SK-N-SH (cell line): ENCODE data around the gene C2CD4C. TPM values are rescaled to one million over a fixed set of nuclear protein-coding genes. Genes with fewer than 3 reads are reported as not detected.

Experiments
- CTCF ChIA-PET: fragments of 300-600, 350-600 bp; formaldehyde crosslinking; extraction: SDS; loops from one replicate; lab custom pipeline; 2021; lab: Yijun Ruan, JAX
- POLR2A ChIA-PET: fragments of 350-600 bp; sonication (Branson Sonifier 250); formaldehyde crosslinking; extraction: SDS; loops from one replicate; lab custom pipeline; 2020; ENCODE audit warnings: antibody characterized with exemption, inconsistent platforms; lab: Yijun Ruan, JAX
- DNase-seq: peaks from one replicate; pipeline ENCODE4 v3.0.0; 2012
- H2AFZ ChIP-seq: fragments of 200-600 bp; sonication (generic); 2 replicates; pipeline ENCODE4 v1.8.1; 2016; ENCODE audit warnings: antibody characterized with exemption, mild to moderate bottlenecking, low read depth
- H3F3A ChIP-seq: fragments of 200-600 bp; sonication (generic); replicated peaks from 2 replicates; pipeline ENCODE3; 2016; ENCODE audit warnings: antibody characterized with exemption, mild to moderate bottlenecking; ENCODE audit not compliant: insufficient read depth
- H3K27ac ChIP-seq, 2 experiments: fragments of 200-500 bp in 1 of 2; fragments of 200-600 bp in 1 of 2; sonication (Bioruptor generic) in 1 of 2; sonication (generic), shearing (Covaris generic) in 1 of 2; 2 replicates each; pipeline versions ENCODE4 v1.5.1 to v1.6.1; 2014 to 2016; ENCODE audit warnings: low read depth in 2 of 2, inconsistent platforms in 1 of 2, low read length in 1 of 2, mild to moderate bottlenecking in 1 of 2, mixed read lengths in 1 of 2
- H3K27me3 ChIP-seq: fragments of 200-600 bp; sonication (generic), shearing (Covaris generic); 2 replicates; pipeline ENCODE4 v1.6.1; 2016; ENCODE audit warnings: mixed run types; ENCODE audit not compliant: insufficient read depth
- H3K36me3 ChIP-seq, 2 experiments: fragments of 200-500 bp in 1 of 2; fragments of 200-600 bp in 1 of 2; sonication (Bioruptor generic) in 1 of 2; sonication (generic) in 1 of 2; replicated peaks in 1 of 2; 2 replicates each; pipeline versions ENCODE3 to v1.5.1; 2014 to 2016; ENCODE audit warnings: low read length in 1 of 2, mild to moderate bottlenecking in 1 of 2; ENCODE audit not compliant: insufficient read depth in 2 of 2, control insufficient read depth in 1 of 2
- H3K4me1 ChIP-seq, 2 experiments: fragments of 200-500 bp in 1 of 2; fragments of 200-600 bp in 1 of 2; sonication (Bioruptor generic) in 1 of 2; sonication (generic), shearing (Covaris generic) in 1 of 2; 2 replicates each; pipeline versions ENCODE4 v1.5.1 to v1.6.1; 2014 to 2016; ENCODE audit warnings: low read depth in 1 of 2, low read length in 1 of 2, mixed run types in 1 of 2; ENCODE audit not compliant: insufficient read depth in 2 of 2, control insufficient read depth in 1 of 2
- H3K4me2 ChIP-seq: fragments of 200-600 bp; sonication (generic), shearing (Covaris generic); 2 replicates; pipeline ENCODE4 v1.6.1; 2017; ENCODE audit warnings: mixed run types
- H3K4me3 ChIP-seq, 2 experiments: fragments of 200-500 bp in 1 of 2; fragments of 200-600 bp in 1 of 2; sonication (Bioruptor generic) in 1 of 2; sonication (generic), shearing (Covaris generic) in 1 of 2; 2 replicates each; pipeline versions ENCODE4 v1.5.1 to v1.8.1; 2014 to 2016; ENCODE audit warnings: low read depth in 2 of 2, inconsistent platforms in 1 of 2, low read length in 1 of 2, mild to moderate bottlenecking in 1 of 2, mixed read lengths in 1 of 2, moderate library complexity in 1 of 2
- H3K79me2 ChIP-seq: fragments of 200-600 bp; sonication (generic); 2 replicates; pipeline ENCODE4 v1.8.1; 2017; ENCODE audit warnings: mild to moderate bottlenecking; ENCODE audit not compliant: insufficient read depth
- H3K9ac ChIP-seq: fragments of 200-600 bp; sonication (generic); 2 replicates; pipeline ENCODE4 v1.6.1; 2017; ENCODE audit warnings: mixed run types
- H3K9me2 ChIP-seq: fragments of 200-600 bp; sonication (generic); 2 replicates; pipeline ENCODE4 v1.6.1; 2017; ENCODE audit warnings: mixed run types
- H3K9me3 ChIP-seq: fragments of 200-600 bp; sonication (generic); 2 replicates; pipeline ENCODE4 v1.6.1; 2017; ENCODE audit warnings: mixed run types, mild to moderate bottlenecking, moderate library complexity
- H4K20me1 ChIP-seq: fragments of 200-600 bp; sonication (generic); 2 replicates; pipeline ENCODE4 v1.6.1; 2017; ENCODE audit warnings: mild to moderate bottlenecking, mixed run types; ENCODE audit not compliant: insufficient read depth
- EP300 ChIP-seq, 2 experiments: IDR thresholded peaks; 2 replicates each; pipeline versions ENCODE4 v1.4.0 to v1.6.1; 2012; ENCODE audit warnings: borderline replicate concordance in 1 of 2, low read depth in 1 of 2, low read length in 1 of 2
- FOSL2 ChIP-seq: IDR thresholded peaks from 2 replicates; pipeline ENCODE4 v1.4.0; 2012; ENCODE audit warnings: low read depth, mild to moderate bottlenecking, moderate library complexity, borderline replicate concordance
- FOXJ3 ChIP-seq: sonication (generic); formaldehyde crosslinking; IDR thresholded peaks from 2 replicates; pipeline ENCODE4 v1.5.1; 2020; ENCODE audit warnings: mild to moderate bottlenecking, missing genetic modification reagents
- MAX ChIP-seq: IDR thresholded peaks from 2 replicates; pipeline ENCODE4 v1.4.0; 2012; ENCODE audit warnings: low read depth
- MEF2A ChIP-seq: IDR thresholded peaks from 2 replicates; pipeline ENCODE4 v1.4.0; 2012; ENCODE audit warnings: low read depth, borderline replicate concordance
- MXI1 ChIP-seq: IDR thresholded peaks from 2 replicates; pipeline ENCODE4 v1.6.1; 2012; ENCODE audit warnings: mild to moderate bottlenecking, low read depth, low read length, improper control_type of control experiment
- NRF1 ChIP-seq: IDR thresholded peaks from 2 replicates; pipeline ENCODE4 v1.6.1; 2012; ENCODE audit warnings: low read depth, mild to moderate bottlenecking, low read length
- PBX3 ChIP-seq: IDR thresholded peaks from 2 replicates; pipeline ENCODE4; 2012
- RAD21 ChIP-seq: IDR thresholded peaks from 2 replicates; pipeline ENCODE4 v1.6.1; 2012; ENCODE audit warnings: mild to moderate bottlenecking, low read length
- RCOR1 ChIP-seq: fragments of 150-350 bp; IDR thresholded peaks from 2 replicates; pipeline ENCODE4 v1.6.1; 2017; ENCODE audit warnings: antibody characterized with exemption, low read length
- SMC3 ChIP-seq: IDR thresholded peaks from 2 replicates; pipeline ENCODE4 v1.6.1; 2012; ENCODE audit warnings: low read depth, low read length, improper control_type of control experiment
- TCF12 ChIP-seq: IDR thresholded peaks from 2 replicates; pipeline ENCODE4 v1.4.0; 2012
- ZBTB33 ChIP-seq: IDR thresholded peaks from 2 replicates; pipeline ENCODE4 v1.4.0; 2012; ENCODE audit warnings: low read depth, borderline replicate concordance
- WGBS: methylation state at CpG from one replicate; pipeline ENCODE4 v1.1.6; 2017; ENCODE audit warnings: low lambda C conversion rate; 5-methylcytosine and 5-hydroxymethylcytosine counted together
- polyA plus RNA-seq, 3 experiments: library from polyadenylated mRNA; depleted of rRNA; stranded (reverse); fragments of >200 nt; gene quantifications; 2 replicates each; pipeline ENCODE4 v1.2.3, GENCODE V29; 2012

Gene C2CD4C
- polyA plus RNA-seq, 1 of the 3 experiments (the other 2 are of a cell fraction) = 0.23 TPM

GRCh38 chr19:389255-389934 is 19.6 kb downstream of the C2CD4C start:
- CTCF ChIA-PET = no interaction called here
- Histone ChIP-seq H3K79me2 (no peaks in the 10 kb centered on the region), H3F3A (peaks cover 13% of the 10 kb centered on the region), H3K27me3 (no peaks in the 10 kb centered on the region), H3K4me1 (peaks cover 0 to 3% of the 10 kb centered on the region in 2 experiments; a peak in 1 of 4 replicates), H3K4me2 (no peak overlapping the region), H3K27ac (no peak overlapping the region), H3K9me2 (no peaks in the 10 kb centered on the region), H2AFZ (no peak overlapping the region), H3K36me3 (no peaks in the 10 kb centered on the region), H3K9ac (no peak overlapping the region), H3K9me3 (no peaks in the 10 kb centered on the region), H4K20me1 (no peaks in the 10 kb centered on the region), H3K4me3 (no peak overlapping the region)
- 78% methylated on average over 8 of the region's 21 CpGs for WGBS
- TF ChIP-seq RAD21 = no peak
- TF ChIP-seq FOSL2 = no peak
- TF ChIP-seq PBX3 = no peak
- no peak for TF ChIP-seq MXI1
- TF ChIP-seq FOXJ3 (CRISPR knock-in tag) = no peak
- POLR2A ChIA-PET = no interaction called here
- no peak for DNase-seq

GRCh38 chr19:388691-389090 is 20.3 kb downstream of the C2CD4C start:
- CTCF ChIA-PET = interaction anchor here (1.0 kb wide), 1 partner anchor 122 kb away, joined by 4 read pairs; no protein-coding TSS in a partner anchor
- POLR2A ChIA-PET = no interaction called here

More at GRCh38 chr19:388691-389090, 20.3 kb downstream of the C2CD4C start:
- Histone ChIP-seq H3K4me2 (no peak overlapping the region), H3K4me3 (no peak overlapping the region), H3K27ac (no peak overlapping the region), H3F3A (peaks cover 8% of the 10 kb centered on the region), H3K4me1 (peaks cover 0 to 3% of the 10 kb centered on the region in 2 experiments; a peak in 1 of 4 replicates), H3K79me2 (no peaks in the 10 kb centered on the region), H4K20me1 (no peaks in the 10 kb centered on the region), H3K9me3 (no peaks in the 10 kb centered on the region), H3K9ac (no peak overlapping the region), H2AFZ (no peak overlapping the region), H3K27me3 (no peaks in the 10 kb centered on the region), H3K9me2 (no peaks in the 10 kb centered on the region), H3K36me3 (no peaks in the 10 kb centered on the region)
- no peak for TF ChIP-seq MEF2A
- no peak for TF ChIP-seq SMC3
- TF ChIP-seq TCF12 = no peak
- no peak for TF ChIP-seq ZBTB33
- no peak for TF ChIP-seq EP300 (IDR thresholded peaks at IDR 0.05; ENCODE audit: borderline replicate concordance in 1 of 2, low read depth in 1 of 2, low read length in 1 of 2)
- TF ChIP-seq MAX = no peak
- TF ChIP-seq RCOR1 = no peak
- no peak for TF ChIP-seq NRF1
- WGBS = 69% methylated on average over 3 of the region's 17 CpGs
- DNase-seq = no peak
